B cell (primary cell): ENCODE data around the gene RAB11B.

Experiments used
- CTCF ChIP-seq: fragments of 200-600 bp; IDR thresholded peaks from one replicate; pipeline ENCODE4 v1.8.0; 2022; ENCODE audit warnings: antibody characterized with exemption, mild to moderate bottlenecking
- EZH2 ChIP-seq: IDR thresholded peaks from 2 replicates; pipeline ENCODE4 v1.6.1; 2012; ENCODE audit warnings: borderline replicate concordance, low read depth, mild to moderate bottlenecking, moderate library complexity, low read length; ENCODE audit not compliant: insufficient read depth, poor library complexity, severe bottlenecking

GRCh38 chr19:8397271-8397670 lies 7.1 kb downstream of the RAB11B start:
- TF ChIP-seq CTCF (no peak), EZH2 (no peak)
